Osteocyte (in vitro differentiated cells): ENCODE data around the gene NR5A1. TPM values are rescaled to one million over a fixed set of nuclear protein-coding genes. Genes with fewer than 3 reads are reported as not detected.

ENCODE experiments used
- DNase-seq: peaks from one replicate; pipeline ENCODE4 v3.0.0; 2021; ENCODE audit warnings: mixed read lengths; ENCODE audit not compliant: unreplicated experiment; ENCODE audit errors: extremely low spot score
- H3K27ac Mint-ChIP-seq: one replicate; pipeline ENCODE4 v1.8.0; 2021; ENCODE audit warnings: mild to moderate bottlenecking, mixed read lengths; ENCODE audit not compliant: unreplicated experiment
- H3K27me3 Mint-ChIP-seq: one replicate; pipeline ENCODE4 v1.8.0; 2021; ENCODE audit warnings: mixed read lengths; ENCODE audit not compliant: unreplicated experiment
- H3K36me3 Mint-ChIP-seq: one replicate; pipeline ENCODE4 v1.8.0; 2021; ENCODE audit warnings: mixed read lengths; ENCODE audit not compliant: unreplicated experiment
- H3K4me1 Mint-ChIP-seq: one replicate; pipeline ENCODE4 v1.8.0; 2021; ENCODE audit warnings: mixed read lengths; ENCODE audit not compliant: unreplicated experiment
- H3K4me3 Mint-ChIP-seq: one replicate; pipeline ENCODE4 v1.8.0; 2021; ENCODE audit warnings: mild to moderate bottlenecking, moderate library complexity, mixed read lengths; ENCODE audit not compliant: unreplicated experiment
- H3K9me3 Mint-ChIP-seq: one replicate; pipeline ENCODE4 v1.8.0; 2021; ENCODE audit warnings: mixed read lengths; ENCODE audit not compliant: unreplicated experiment
- total RNA-seq: library from RNA; stranded (reverse); gene quantifications from 2 replicates; pipeline ENCODE4 v1.2.1, GENCODE V29; 2021
- TF ChIP-seq, protein P1 (sequence below): fragments of 200-600 bp; sonication (generic); IDR thresholded peaks from 2 replicates; pipeline ENCODE4 v1.5.0; 2021; ENCODE audit warnings: antibody characterized with exemption, mild to moderate bottlenecking, moderate library complexity

NR5A1 gene
- total RNA-seq, 1 donor from 2014 or later = not detected

DNA sequence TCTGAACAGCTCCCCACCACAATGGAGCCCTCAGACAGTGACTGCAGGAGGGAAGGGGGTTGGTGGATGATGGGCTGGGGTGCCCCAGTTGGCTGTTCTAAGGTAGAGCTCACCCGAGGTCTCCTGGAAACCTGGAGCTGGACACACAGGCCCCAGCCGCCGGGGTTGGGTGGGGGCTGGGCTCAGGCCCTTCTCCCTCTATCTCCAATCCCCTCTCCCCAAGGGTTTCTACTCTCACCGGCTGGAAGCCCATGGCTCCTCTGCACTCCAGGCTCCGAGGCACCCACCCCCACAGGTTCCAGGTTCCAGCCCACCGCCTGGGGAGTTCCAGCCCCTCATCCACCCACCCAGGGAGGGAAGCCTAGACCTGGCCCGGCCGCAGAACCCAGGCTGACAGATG, 766 bp downstream of the NR5A1 start:
- Mint-ChIP-seq H3K27me3 (peaks cover 24% of the 10 kb centered on the region), H3K4me1 (peaks cover 5% of the 10 kb centered on the region), H3K27ac (no peak overlapping the region), H3K4me3 (no peak overlapping the region), H3K36me3 (peaks cover 2% of the 10 kb centered on the region), H3K9me3 (no peaks in the 10 kb centered on the region)
- TF ChIP-seq, protein P1, sequence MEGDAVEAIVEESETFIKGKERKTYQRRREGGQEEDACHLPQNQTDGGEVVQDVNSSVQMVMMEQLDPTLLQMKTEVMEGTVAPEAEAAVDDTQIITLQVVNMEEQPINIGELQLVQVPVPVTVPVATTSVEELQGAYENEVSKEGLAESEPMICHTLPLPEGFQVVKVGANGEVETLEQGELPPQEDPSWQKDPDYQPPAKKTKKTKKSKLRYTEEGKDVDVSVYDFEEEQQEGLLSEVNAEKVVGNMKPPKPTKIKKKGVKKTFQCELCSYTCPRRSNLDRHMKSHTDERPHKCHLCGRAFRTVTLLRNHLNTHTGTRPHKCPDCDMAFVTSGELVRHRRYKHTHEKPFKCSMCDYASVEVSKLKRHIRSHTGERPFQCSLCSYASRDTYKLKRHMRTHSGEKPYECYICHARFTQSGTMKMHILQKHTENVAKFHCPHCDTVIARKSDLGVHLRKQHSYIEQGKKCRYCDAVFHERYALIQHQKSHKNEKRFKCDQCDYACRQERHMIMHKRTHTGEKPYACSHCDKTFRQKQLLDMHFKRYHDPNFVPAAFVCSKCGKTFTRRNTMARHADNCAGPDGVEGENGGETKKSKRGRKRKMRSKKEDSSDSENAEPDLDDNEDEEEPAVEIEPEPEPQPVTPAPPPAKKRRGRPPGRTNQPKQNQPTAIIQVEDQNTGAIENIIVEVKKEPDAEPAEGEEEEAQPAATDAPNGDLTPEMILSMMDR = no peak
- no peak for DNase-seq

DNA sequence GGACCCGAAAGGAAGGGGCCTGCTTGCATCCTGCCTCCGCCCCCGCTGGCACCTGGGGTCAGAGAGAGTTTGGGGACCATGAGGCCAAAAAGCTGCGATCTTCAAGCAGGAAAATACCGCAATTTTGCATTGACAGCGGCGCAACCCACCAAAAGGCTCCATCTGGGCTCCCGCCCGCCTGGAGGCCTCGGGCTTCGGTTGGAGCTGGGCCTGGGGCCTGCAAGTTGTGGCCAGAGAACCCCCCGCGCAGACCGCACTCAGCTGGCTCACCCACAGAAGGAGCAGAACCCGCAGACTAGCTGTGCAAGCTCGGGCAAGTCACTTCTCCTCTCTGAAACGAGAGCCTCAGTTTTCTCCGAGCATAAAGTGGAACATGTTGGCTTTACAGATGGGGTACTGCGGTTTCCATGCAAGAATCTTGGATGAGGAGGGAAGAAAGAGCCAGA, 1.3 kb downstream of the NR5A1 start:
- peaks cover 2% of the 10 kb centered on the region for H3K36me3 Mint-ChIP-seq
- no peak overlapping the region for H3K4me3 Mint-ChIP-seq
- H3K27ac Mint-ChIP-seq = no peak overlapping the region
- TF ChIP-seq, protein P1 = no peak
- no peak for DNase-seq
- H3K27me3 Mint-ChIP-seq = peaks cover 28% of the 10 kb centered on the region
- no peaks in the 10 kb centered on the region for H3K9me3 Mint-ChIP-seq
- H3K4me1 Mint-ChIP-seq = peaks cover 5% of the 10 kb centered on the region

DNA sequence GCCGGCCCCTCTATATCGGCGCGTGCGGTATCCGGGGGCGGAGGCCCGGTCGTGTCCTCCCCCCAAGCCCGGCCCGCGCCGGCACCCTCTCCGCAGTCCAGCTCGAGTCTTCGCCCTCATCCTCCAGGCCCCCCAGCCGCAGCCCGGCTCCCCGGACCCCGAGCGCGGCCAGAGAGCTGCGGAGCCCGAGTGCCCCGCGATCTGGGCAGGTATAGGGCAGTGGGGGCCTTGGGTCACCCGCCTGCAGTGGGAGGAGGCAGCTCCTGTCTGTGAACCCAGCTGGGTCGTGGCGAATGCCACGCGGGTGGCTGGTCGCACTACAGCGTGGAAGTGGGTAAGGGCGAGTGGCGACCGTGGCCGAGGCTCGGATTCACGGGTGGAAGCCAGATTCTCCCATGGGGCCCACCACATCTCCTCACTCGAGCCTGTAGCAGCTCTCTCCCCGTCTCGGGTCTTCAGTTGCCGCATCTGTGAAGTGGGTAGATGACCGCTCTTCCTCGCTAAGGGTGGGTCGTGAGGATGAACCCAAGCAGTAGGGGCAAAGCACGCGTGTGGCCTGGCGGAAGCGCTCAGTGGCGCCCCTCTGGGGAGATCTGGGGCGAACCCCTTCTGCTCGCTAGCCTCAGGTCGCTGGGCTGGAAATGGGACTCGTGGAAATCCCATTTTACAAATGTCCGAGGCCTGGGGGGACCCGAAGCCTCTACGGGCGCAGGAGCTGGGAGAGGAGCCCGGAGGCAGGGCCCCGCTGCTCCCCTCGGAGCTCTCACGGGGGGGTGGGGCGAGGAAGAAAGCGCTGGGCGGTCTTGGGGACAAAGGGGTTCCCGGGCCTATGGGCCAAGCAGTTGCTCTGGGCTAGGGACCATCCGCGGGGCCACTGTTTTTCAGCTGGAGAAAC, 1.9 kb downstream of the NR5A1 start:
- Mint-ChIP-seq H3K36me3 (peaks cover 2% of the 10 kb centered on the region), H3K27ac (no peak overlapping the region), H3K9me3 (no peaks in the 10 kb centered on the region), H3K27me3 (peaks cover 32% of the 10 kb centered on the region), H3K4me3 (peak overlapping the region; percentile 29), H3K4me1 (peaks cover 5% of the 10 kb centered on the region)
- TF ChIP-seq, protein P1 = no peak
- no peak for DNase-seq

DNA sequence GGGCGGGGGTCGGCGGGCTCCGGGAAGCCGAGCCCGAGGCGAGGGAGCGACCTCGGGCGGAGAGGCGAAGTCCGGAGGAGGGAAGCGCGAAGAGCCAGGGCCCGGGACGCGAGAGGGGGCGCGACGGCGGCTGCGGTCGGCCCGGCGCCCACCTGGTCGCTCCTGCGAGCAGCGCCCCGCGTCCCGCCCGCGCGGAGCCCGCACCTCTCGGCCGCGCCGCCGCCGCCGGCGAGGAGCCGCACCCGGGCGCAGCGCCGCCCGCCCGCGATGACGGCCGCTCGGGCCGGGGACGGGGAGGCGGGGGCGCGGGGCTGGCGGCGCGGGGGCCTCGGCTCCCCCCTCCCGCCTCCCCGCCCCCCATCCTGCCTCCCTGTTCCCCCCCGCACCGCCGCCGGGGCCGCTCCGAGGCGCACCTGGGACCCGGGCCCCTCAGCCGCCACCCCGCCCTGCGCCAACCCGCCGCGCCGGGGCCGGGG, 2.6 kb downstream of the NR5A1 start:
- Mint-ChIP-seq H3K4me1 (peaks cover 5% of the 10 kb centered on the region), H3K36me3 (peaks cover 2% of the 10 kb centered on the region), H3K27me3 (peaks cover 36% of the 10 kb centered on the region), H3K4me3 (no peak overlapping the region), H3K9me3 (no peaks in the 10 kb centered on the region), H3K27ac (no peak overlapping the region)
- TF ChIP-seq, protein P1 = no peak
- DNase-seq = no peak
